OCI-LY3 (cell line): ENCODE results near the gene CAPRIN2.

ENCODE experiments used
- CTCF ChIP-seq: fragments of 200-600, 300-600 bp; sonication (generic); IDR thresholded peaks from 2 replicates; pipeline ENCODE4 v1.5.1; 2014; ENCODE audit warnings: antibody characterized with exemption, low read length, low read depth
- EZH2phosphoT487 ChIP-seq: fragments of 200-600 bp; shearing (Covaris generic); IDR thresholded peaks from 2 replicates; pipeline ENCODE4 v1.6.1; 2018; ENCODE audit warnings: antibody characterized with exemption, mixed run types, low read depth

DNA sequence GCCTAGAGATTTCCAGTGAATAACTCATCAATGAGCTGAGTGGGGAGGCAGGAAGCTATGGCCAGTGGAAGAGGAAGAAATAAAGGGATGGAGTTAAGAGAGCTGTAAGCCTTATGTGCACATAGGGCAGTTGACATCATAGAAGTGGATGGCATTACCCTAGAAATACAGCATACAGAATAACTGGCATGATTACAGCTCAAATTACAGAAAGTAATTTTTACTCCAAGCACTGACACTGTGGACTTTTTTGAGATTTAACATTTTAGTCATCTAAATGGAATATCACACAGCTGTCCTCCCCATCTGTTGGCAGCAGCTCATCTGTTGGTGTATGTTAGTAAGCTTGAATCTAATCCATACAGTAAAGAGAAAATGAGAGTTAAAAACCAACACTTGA, 53.7 kb downstream of the CAPRIN2 start:
- TF ChIP-seq CTCF (no peak), EZH2phosphoT487 (no peak)
